Endothelial cell of umbilical vein (primary cell): ENCODE results near the gene KNTC1. TPM values are rescaled to one million over a fixed set of nuclear protein-coding genes. Genes with fewer than 3 reads are reported as not detected.

ENCODE experiments used
- BruUV-seq: library from RNA; stranded (reverse); fragments of 400-500 nt; replicated peaks from 2 replicates; lab custom pipeline; 2021; lab: Mats Ljungman, UMichigan
- CTCF ChIA-PET: fragments of 300-600, 350-600 bp; sonication (Branson Sonifier 250); formaldehyde crosslinking; loops from one replicate; lab custom pipeline; 2021; ENCODE audit warnings: antibody characterized with exemption, inconsistent platforms; lab: Charles Lee
- POLR2A ChIA-PET: fragments of 300-600, 350-600 bp; sonication (Branson Sonifier 250); formaldehyde crosslinking; loops from one replicate; lab custom pipeline; 2021; ENCODE audit warnings: antibody characterized with exemption, inconsistent platforms; lab: Charles Lee
- DNase-seq: peaks from one replicate; pipeline ENCODE4 v3.0.0-alpha.2; 2011; ENCODE audit warnings: low read depth, low spot score
- FAIRE-seq: peaks from 2 replicates; lab custom pipeline; 2011; peaks lifted over from hg19 to GRCh38; lab: Jason Lieb, UNC
- H2AFZ ChIP-seq: 2 replicates; pipeline ENCODE4 v1.6.0; 2012; ENCODE audit warnings: low read depth, low read length, control low read depth, inconsistent platforms
- H3K27ac ChIP-seq: 2 replicates; pipeline ENCODE4 v1.5.1; 2011; ENCODE audit warnings: low read depth, mild to moderate bottlenecking, control low read depth, low read length, moderate library complexity; ENCODE audit not compliant: insufficient read depth
- H3K27me3 ChIP-seq, 2 experiments: 2 replicates each; pipeline versions ENCODE4 v1.6.0 to v1.6.1; 2011; ENCODE audit warnings: low read length in 2 of 2, mixed read lengths in 1 of 2; ENCODE audit not compliant: control insufficient read depth in 2 of 2, insufficient read depth in 2 of 2
- H3K36me3 ChIP-seq, 2 experiments: 2 replicates in 1 of 2; 3 replicates in 1 of 2; pipeline ENCODE4 v1.5.1; 2011; ENCODE audit warnings: low read length in 2 of 2, mild to moderate bottlenecking in 1 of 2, moderate library complexity in 1 of 2; ENCODE audit not compliant: control insufficient read depth in 2 of 2, insufficient read depth in 2 of 2; ENCODE audit errors: extremely low read depth in 1 of 2
- H3K4me1 ChIP-seq: 3 replicates; pipeline ENCODE4 v1.5.1; 2011; ENCODE audit warnings: mild to moderate bottlenecking, low read length; ENCODE audit not compliant: control insufficient read depth, insufficient read depth; ENCODE audit errors: extremely low read depth
- H3K4me2 ChIP-seq: 2 replicates; pipeline ENCODE4 v1.6.1; 2011; ENCODE audit warnings: low read length, control low read depth, mixed read lengths; ENCODE audit not compliant: insufficient read depth
- H3K4me3 ChIP-seq, 3 experiments: fragments of 200-600 bp in 1 of 3; sonication (generic), shearing (Covaris generic) in 1 of 3; replicated peaks in 1 of 3; 2 replicates each; pipeline ENCODE4 v1.5.1; 2011 to 2016; ENCODE audit warnings: control low read depth in 3 of 3, low read length in 3 of 3, mild to moderate bottlenecking in 2 of 3, inconsistent platforms in 1 of 3, low read depth in 1 of 3, moderate library complexity in 1 of 3; ENCODE audit not compliant: insufficient read depth in 1 of 3
- H3K79me2 ChIP-seq: 2 replicates; pipeline ENCODE4 v1.6.0; 2012; ENCODE audit warnings: low read length, inconsistent platforms; ENCODE audit not compliant: control insufficient read depth, insufficient read depth
- H3K9ac ChIP-seq: replicated peaks from 2 replicates; pipeline ENCODE3; 2011; ENCODE audit warnings: low read length, control low read depth; ENCODE audit not compliant: insufficient read depth; ENCODE audit errors: extremely low read depth
- H3K9me1 ChIP-seq: replicated peaks from 3 replicates; pipeline ENCODE4 v1.6.0; 2011; ENCODE audit warnings: mild to moderate bottlenecking, low read length; ENCODE audit not compliant: control insufficient read depth, insufficient read depth; ENCODE audit errors: extremely low read depth
- H3K9me3 ChIP-seq: replicated peaks from 2 replicates; pipeline ENCODE4 v1.5.1; 2012; ENCODE audit warnings: low read length, inconsistent platforms; ENCODE audit not compliant: control insufficient read depth, insufficient read depth
- H4K20me1 ChIP-seq: replicated peaks from 2 replicates; pipeline ENCODE3; 2011; ENCODE audit warnings: mild to moderate bottlenecking, low read length; ENCODE audit not compliant: control insufficient read depth, insufficient read depth; ENCODE audit errors: extremely low read depth
- EZH2 ChIP-seq: IDR thresholded peaks from 2 replicates; pipeline ENCODE4 v1.6.1; 2012; ENCODE audit warnings: borderline replicate concordance, low read depth, mild to moderate bottlenecking, moderate library complexity, low read length, inconsistent platforms; ENCODE audit not compliant: severe bottlenecking
- FOS ChIP-seq: IDR thresholded peaks from 2 replicates; pipeline ENCODE4 v1.6.1; 2011; ENCODE audit warnings: mild to moderate bottlenecking, low read length, moderate library complexity, borderline replicate concordance; ENCODE audit not compliant: insufficient read depth
- GATA2 ChIP-seq: IDR thresholded peaks from 2 replicates; pipeline ENCODE4 v1.7.0; 2011; ENCODE audit warnings: low read depth, mild to moderate bottlenecking, moderate library complexity, mixed read lengths, low read length; ENCODE audit not compliant: insufficient read length, insufficient read depth
- JUN ChIP-seq: IDR thresholded peaks from 2 replicates; pipeline ENCODE4 v1.6.1; 2011; ENCODE audit warnings: borderline replicate concordance, low read depth; ENCODE audit not compliant: insufficient read length, insufficient read depth
- MAX ChIP-seq: IDR thresholded peaks from 2 replicates; pipeline ENCODE4 v1.6.1; 2011; ENCODE audit not compliant: insufficient read depth, insufficient read length
- MYC ChIP-seq: IDR thresholded peaks from one replicate; pipeline ENCODE4 v1.6.1; 2011; ENCODE audit warnings: mild to moderate bottlenecking, low read depth, low read length
- POLR2A ChIP-seq: IDR thresholded peaks from 2 replicates; pipeline ENCODE4 v1.6.1; 2012; ENCODE audit warnings: low read depth, mild to moderate bottlenecking, control low read depth, low read length
- POLR2AphosphoS5 ChIP-seq: IDR thresholded peaks from 2 replicates; pipeline ENCODE4 v1.6.1; 2012; ENCODE audit warnings: low read depth, mild to moderate bottlenecking, control low read depth, low read length, moderate library complexity; ENCODE audit not compliant: insufficient read depth
- dilution Hi-C: fragments of 300-500 bp; cut with MboI; formaldehyde crosslinking; loops from one replicate; pipeline ENCODE4 v1.15.0; 2019; ENCODE audit warnings: low sequenced_read_pairs; ENCODE audit not compliant: extremely low pct_ligation_motif_present
- intact Hi-C: fragments of 100-400 bp; cut with micrococcal nuclease; formaldehyde crosslinking; loops from one replicate; pipeline ENCODE4 v1.10.0; 2022
- polyA plus RNA-seq, 4 experiments: library from polyadenylated mRNA; depleted of rRNA in 3 of 4; stranded (reverse) in 3 of 4; unstranded in 1 of 4; fragments of >200 nt; gene quantifications; 2 replicates each; pipeline versions ENCODE4 v1.2.1 to v1.2.3, GENCODE V29; 2011 to 2012; ENCODE audit warnings: missing spikeins in 1 of 4
- total RNA-seq: library from RNA; stranded (reverse); gene quantifications from 2 replicates; pipeline ENCODE4 v1.2.3, GENCODE V29; 2021
- TF ChIP-seq, protein P1 (sequence below), 2 donors: IDR thresholded peaks; 1 replicate in 1 of 2; 2 replicates in 1 of 2; pipeline ENCODE4 v1.5.1; 2011; ENCODE audit warnings: low read length in 2 of 2, mild to moderate bottlenecking in 2 of 2, moderate library complexity in 2 of 2, control low read depth in 1 of 2, inconsistent platforms in 1 of 2, low read depth in 1 of 2; ENCODE audit not compliant: insufficient read depth in 1 of 2; ENCODE audit errors: extremely low read depth in 1 of 2

The KNTC1 gene
- total and polyA plus RNA-seq, 2 donors (not counting 3 experiments of a cell fraction or from before 2014, with no cell fraction given) = 15.5 to 52.9 TPM

- dilution Hi-C loops = no loop called here
- no peaks in the 10 kb centered on the region for H3K9me3 ChIP-seq
- BruUV-seq = no TSS peak
- H3K27me3 ChIP-seq = no peaks in the 10 kb centered on the region
- H3K79me2 ChIP-seq = no peaks in the 10 kb centered on the region
- H3K27ac ChIP-seq = no peak overlapping the region
- H2AFZ ChIP-seq = no peak overlapping the region
- no peaks in the 10 kb centered on the region for H3K4me1 ChIP-seq
- POLR2A ChIA-PET = no interaction called here
- H3K4me2 ChIP-seq = no peak overlapping the region
- peaks cover 0 to 6% of the 10 kb centered on the region in 2 experiments for H3K36me3 ChIP-seq
- H3K9ac ChIP-seq = no peak overlapping the region
- FAIRE-seq = no peak
- CTCF ChIA-PET = interaction anchor here (1.2 kb wide), 1 partner anchor 10 kb away, joined by 7 read pairs; no protein-coding TSS in a partner anchor
- DNase-seq = no peak
- no peak for TF ChIP-seq POLR2AphosphoS5
- TF ChIP-seq EZH2 = no peak
- no peak for TF ChIP-seq MAX
- no peak for TF ChIP-seq POLR2A
- TF ChIP-seq JUN = no peak
- H3K9me1 ChIP-seq = no peaks in the 10 kb centered on the region
- intact Hi-C loops = no loop called here
- no peaks in the 10 kb centered on the region for H4K20me1 ChIP-seq
- H3K4me3 ChIP-seq = no peak overlapping the region
These were observed 87.8 kb downstream of the KNTC1 start for GRCh38 chr12:122614839-122615238.

DNA sequence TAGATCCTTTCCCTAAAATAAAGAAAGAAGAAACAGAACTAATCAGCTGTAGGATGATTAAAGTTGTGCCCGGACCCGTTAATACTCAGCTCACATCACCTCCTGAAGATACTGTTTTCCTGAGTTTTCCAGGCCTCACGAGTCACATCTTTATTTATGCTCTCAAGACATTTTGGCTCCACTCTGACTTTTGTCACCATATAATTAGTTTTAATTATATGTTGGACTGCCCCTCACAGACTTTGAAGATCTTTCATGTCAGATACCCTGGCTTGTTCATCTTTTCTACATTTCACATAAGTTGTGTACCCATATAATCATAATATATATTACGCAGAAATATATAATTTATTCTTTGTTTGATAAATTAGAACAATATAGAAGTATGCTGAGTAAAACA lies 88.7 kb downstream of the KNTC1 start:
- Histone ChIP-seq H3K36me3 (peaks cover 0 to 9% of the 10 kb centered on the region in 2 experiments), H3K4me2 (no peak overlapping the region), H4K20me1 (no peaks in the 10 kb centered on the region), H3K9me3 (no peaks in the 10 kb centered on the region), H3K4me3 (no peak overlapping the region), H3K4me1 (no peaks in the 10 kb centered on the region), H3K9me1 (no peaks in the 10 kb centered on the region), H3K9ac (no peak overlapping the region), H3K27ac (no peak overlapping the region), H3K79me2 (no peaks in the 10 kb centered on the region), H2AFZ (no peak overlapping the region), H3K27me3 (no peaks in the 10 kb centered on the region)
- CTCF ChIA-PET = no interaction called here
- no peak for FAIRE-seq
- BruUV-seq = no TSS peak
- intact Hi-C loops = no loop called here
- TF ChIP-seq FOS = no peak
- TF ChIP-seq EZH2 = no peak
- TF ChIP-seq POLR2A = no peak
- TF ChIP-seq POLR2AphosphoS5 = no peak
- no peak for TF ChIP-seq GATA2
- no peak for TF ChIP-seq JUN
- no peak for TF ChIP-seq MYC
- TF ChIP-seq MAX = no peak
- TF ChIP-seq, protein P1, sequence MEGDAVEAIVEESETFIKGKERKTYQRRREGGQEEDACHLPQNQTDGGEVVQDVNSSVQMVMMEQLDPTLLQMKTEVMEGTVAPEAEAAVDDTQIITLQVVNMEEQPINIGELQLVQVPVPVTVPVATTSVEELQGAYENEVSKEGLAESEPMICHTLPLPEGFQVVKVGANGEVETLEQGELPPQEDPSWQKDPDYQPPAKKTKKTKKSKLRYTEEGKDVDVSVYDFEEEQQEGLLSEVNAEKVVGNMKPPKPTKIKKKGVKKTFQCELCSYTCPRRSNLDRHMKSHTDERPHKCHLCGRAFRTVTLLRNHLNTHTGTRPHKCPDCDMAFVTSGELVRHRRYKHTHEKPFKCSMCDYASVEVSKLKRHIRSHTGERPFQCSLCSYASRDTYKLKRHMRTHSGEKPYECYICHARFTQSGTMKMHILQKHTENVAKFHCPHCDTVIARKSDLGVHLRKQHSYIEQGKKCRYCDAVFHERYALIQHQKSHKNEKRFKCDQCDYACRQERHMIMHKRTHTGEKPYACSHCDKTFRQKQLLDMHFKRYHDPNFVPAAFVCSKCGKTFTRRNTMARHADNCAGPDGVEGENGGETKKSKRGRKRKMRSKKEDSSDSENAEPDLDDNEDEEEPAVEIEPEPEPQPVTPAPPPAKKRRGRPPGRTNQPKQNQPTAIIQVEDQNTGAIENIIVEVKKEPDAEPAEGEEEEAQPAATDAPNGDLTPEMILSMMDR (IDR thresholded peaks at IDR 0.05; ENCODE audit: extremely low read depth in 1 of 2, insufficient read depth in 1 of 2, low read depth in 1 of 2, low read length in 2 of 2) = no peak
- POLR2A ChIA-PET = no interaction called here
- no peak for DNase-seq
- dilution Hi-C loops = no loop called here
